Right ventricle myocardium inferior (tissue), 1 donor: Measurements from ENCODE around the gene MZF1. TPM values are rescaled to one million over a fixed set of nuclear protein-coding genes. Genes with fewer than 3 reads are reported as not detected.
"Not testable (repeated sequence)": the region's sequence is repeated elsewhere in the genome, so short reads cannot be mapped to it uniquely, and the experiment has no call there.

Source experiments
- ATAC-seq: fragments of 200-7000 bp; cut with Tn5 transposase; one replicate; pipeline ENCODE4 v1.9.1; 2020; ENCODE audit warnings: mild to moderate bottlenecking, moderate library complexity
- DNase-seq: peaks from one replicate; pipeline ENCODE4 v3.0.0; 2021; ENCODE audit errors: missing footprints
- intact Hi-C: fragments of 100-400 bp; cut with DNase I; formaldehyde crosslinking; loops from one replicate; pipeline ENCODE4 v1.11.0; 2022
- total RNA-seq: library from RNA; stranded (reverse); fragmentation: NEBNext Ultra II Directional; extraction: Animal tissue kit (Norgen Biotek cat#: 25700); gene quantifications from one replicate; pipeline ENCODE4 v1.2.1, GENCODE V29; 2021
- donor health status: DM: no; HTN: yes; CAD: no; lungs with severe emphysema.

MZF1 gene
- total RNA-seq, 1 donor from 2014 or later = 10.0 TPM

- DNase-seq (no peak), ATAC-seq (no peak)
- intact Hi-C loops = no loop called here
Observed at GRCh38 chr19:58547323-58548312, 25.5 kb downstream of the MZF1 start.

- intact Hi-C loops = no loop called here
- no peak for ATAC-seq
- no peak for DNase-seq
Observed at GRCh38 chr19:58546019-58546530, 27.1 kb downstream of the MZF1 start.

- ATAC-seq = no peak
- no peak for DNase-seq
- intact Hi-C loops = no loop called here
Observed at GRCh38 chr19:58545286-58546018, 27.7 kb downstream of the MZF1 start.

GRCh38 chr19:58544591-58545285, 28.4 kb downstream of the MZF1 start:
- peak; percentile 8 for ATAC-seq
- intact Hi-C loops = no loop called here
- peak; percentile 74 for DNase-seq

GRCh38 chr19:58543826-58544590, 29.1 kb downstream of the MZF1 start, which contains the start of gene TRIM28:
Gene TRIM28 (plus strand): TSS chr19:58544064. CDS start chr19:58544758, 694 bp downstream.
- intact Hi-C loops = loop anchor here (1.0 kb wide), 1 partner anchor 24 kb away; no protein-coding TSS in a partner anchor
- peak; percentile 97 for ATAC-seq
- peak; percentile 98 for DNase-seq

GRCh38 chr19:58542641-58543372, 30.3 kb downstream of the MZF1 start:
- intact Hi-C loops = loop anchor here (1.0 kb wide), 1 partner anchor 23 kb away; no protein-coding TSS in a partner anchor

GRCh38 chr19:58539169-58539559, 34.0 kb downstream of the MZF1 start:
- intact Hi-C loops = not testable (repeated sequence)

More at GRCh38 chr19:58542641-58543372, 30.3 kb downstream of the MZF1 start:
- not testable (repeated sequence) for DNase-seq, ATAC-seq

GRCh38 chr19:58538257-58539168, 34.6 kb downstream of the MZF1 start:
- DNase-seq (no peak), ATAC-seq (no peak)
- intact Hi-C loops = no loop called here

More at GRCh38 chr19:58539169-58539559, 34.0 kb downstream of the MZF1 start:
- ATAC-seq, DNase-seq: not testable (repeated sequence)

GRCh38 chr19:58536852-58537798, 36.0 kb downstream of the MZF1 start:
- DNase-seq (no peak), ATAC-seq (no peak)
- intact Hi-C loops = no loop called here

- ATAC-seq (no peak), DNase-seq (no peak)
- intact Hi-C loops = no loop called here
Observed at GRCh38 chr19:58535857-58536256, 37.3 kb downstream of the MZF1 start.

- no peak for DNase-seq
- intact Hi-C loops = no loop called here
- ATAC-seq = no peak
Observed at GRCh38 chr19:58531034-58531840, 41.9 kb downstream of the MZF1 start.

GRCh38 chr19:58529405-58529804, 43.7 kb downstream of the MZF1 start:
- ATAC-seq (no peak), DNase-seq (no peak)
- intact Hi-C loops = no loop called here

GRCh38 chr19:58522709-58523108, 50.4 kb downstream of the MZF1 start:
- DNase-seq = no peak
- intact Hi-C loops = no loop called here
- ATAC-seq = no peak

GRCh38 chr19:58521651-58522050, 51.5 kb downstream of the MZF1 start:
- intact Hi-C loops = no loop called here
- no peak for DNase-seq
- ATAC-seq = no peak
